Measurements from ENCODE around the gene EAF1.

The EAF1 gene

GRCh38 chr3:15475161-15475560 lies 47.8 kb downstream of the EAF1 start:
- no peak for TF ChIP-seq POLR2AphosphoS5 (IDR thresholded peaks at IDR 0.05; ENCODE audit: low read depth, low read length)
- no peak for TF ChIP-seq SIN3A (IDR thresholded peaks at IDR 0.05; ENCODE audit: borderline replicate concordance, insufficient read depth, low read length)
- TF ChIP-seq, protein P1, sequence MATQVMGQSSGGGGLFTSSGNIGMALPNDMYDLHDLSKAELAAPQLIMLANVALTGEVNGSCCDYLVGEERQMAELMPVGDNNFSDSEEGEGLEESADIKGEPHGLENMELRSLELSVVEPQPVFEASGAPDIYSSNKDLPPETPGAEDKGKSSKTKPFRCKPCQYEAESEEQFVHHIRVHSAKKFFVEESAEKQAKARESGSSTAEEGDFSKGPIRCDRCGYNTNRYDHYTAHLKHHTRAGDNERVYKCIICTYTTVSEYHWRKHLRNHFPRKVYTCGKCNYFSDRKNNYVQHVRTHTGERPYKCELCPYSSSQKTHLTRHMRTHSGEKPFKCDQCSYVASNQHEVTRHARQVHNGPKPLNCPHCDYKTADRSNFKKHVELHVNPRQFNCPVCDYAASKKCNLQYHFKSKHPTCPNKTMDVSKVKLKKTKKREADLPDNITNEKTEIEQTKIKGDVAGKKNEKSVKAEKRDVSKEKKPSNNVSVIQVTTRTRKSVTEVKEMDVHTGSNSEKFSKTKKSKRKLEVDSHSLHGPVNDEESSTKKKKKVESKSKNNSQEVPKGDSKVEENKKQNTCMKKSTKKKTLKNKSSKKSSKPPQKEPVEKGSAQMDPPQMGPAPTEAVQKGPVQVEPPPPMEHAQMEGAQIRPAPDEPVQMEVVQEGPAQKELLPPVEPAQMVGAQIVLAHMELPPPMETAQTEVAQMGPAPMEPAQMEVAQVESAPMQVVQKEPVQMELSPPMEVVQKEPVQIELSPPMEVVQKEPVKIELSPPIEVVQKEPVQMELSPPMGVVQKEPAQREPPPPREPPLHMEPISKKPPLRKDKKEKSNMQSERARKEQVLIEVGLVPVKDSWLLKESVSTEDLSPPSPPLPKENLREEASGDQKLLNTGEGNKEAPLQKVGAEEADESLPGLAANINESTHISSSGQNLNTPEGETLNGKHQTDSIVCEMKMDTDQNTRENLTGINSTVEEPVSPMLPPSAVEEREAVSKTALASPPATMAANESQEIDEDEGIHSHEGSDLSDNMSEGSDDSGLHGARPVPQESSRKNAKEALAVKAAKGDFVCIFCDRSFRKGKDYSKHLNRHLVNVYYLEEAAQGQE (IDR thresholded peaks at IDR 0.05; ENCODE audit: insufficient read depth in 1 of 2, low read depth in 2 of 2, low read length in 2 of 2) = no peak
- no peak for TF ChIP-seq TAF1 (IDR thresholded peaks at IDR 0.05; ENCODE audit: borderline replicate concordance, insufficient read depth, low read length)
- no peak for TF ChIP-seq FOXP2 (optimal IDR thresholded peaks at IDR 0.05; ENCODE audit: borderline replicate concordance, extremely low read depth, extremely low read length, insufficient read depth)

GRCh38 chr3:15476378-15476777 lies 49.0 kb downstream of the EAF1 start:
- TF ChIP-seq, protein P1 (IDR thresholded peaks at IDR 0.05; ENCODE audit: insufficient read depth in 1 of 2, low read depth in 2 of 2, low read length in 2 of 2) = no peak
- TF ChIP-seq SIN3A (IDR thresholded peaks at IDR 0.05; ENCODE audit: borderline replicate concordance, insufficient read depth, low read length) (no peak), POLR2AphosphoS5 (IDR thresholded peaks at IDR 0.05; ENCODE audit: low read depth, low read length) (no peak), FOXP2 (optimal IDR thresholded peaks at IDR 0.05; ENCODE audit: borderline replicate concordance, extremely low read depth, extremely low read length, insufficient read depth) (no peak), TAF1 (IDR thresholded peaks at IDR 0.05; ENCODE audit: borderline replicate concordance, insufficient read depth, low read length) (no peak)

DNA sequence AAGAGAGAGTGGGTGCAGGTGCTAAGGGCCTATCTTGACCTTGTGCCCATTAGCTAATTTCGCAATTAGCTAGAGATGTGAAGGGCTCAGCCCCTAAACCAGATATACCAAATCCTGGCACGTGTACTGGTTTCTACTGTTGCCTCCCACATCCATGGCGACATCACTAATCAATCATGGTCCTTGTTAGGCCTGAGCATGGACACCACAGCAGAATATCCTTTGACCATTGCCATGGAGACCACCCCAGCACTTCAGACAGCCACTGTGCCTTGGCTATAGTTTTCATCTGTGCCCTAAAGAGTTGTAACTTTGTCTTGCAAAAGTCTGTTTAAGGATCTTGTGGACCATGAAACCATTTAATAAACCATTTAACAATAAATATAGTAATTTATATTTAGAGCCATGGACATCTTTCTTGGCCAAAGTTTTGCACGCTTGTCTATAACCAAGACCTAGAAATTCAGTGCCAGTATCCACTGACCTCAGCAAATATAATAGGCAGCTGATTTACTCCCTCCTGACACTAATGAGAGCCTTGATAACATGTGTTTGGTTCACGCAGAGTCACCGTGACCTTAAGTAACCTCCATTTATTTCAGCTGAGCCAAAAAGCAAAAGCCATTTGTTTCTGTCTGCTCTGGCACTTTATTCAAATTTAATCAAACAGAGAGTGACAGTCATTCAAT lies 50.7 kb downstream of the EAF1 start:
- no peak for TF ChIP-seq FOXP2 (optimal IDR thresholded peaks at IDR 0.05; ENCODE audit: borderline replicate concordance, extremely low read depth, extremely low read length, insufficient read depth)
- TF ChIP-seq, protein P1 (IDR thresholded peaks at IDR 0.05; ENCODE audit: insufficient read depth in 1 of 2, low read depth in 2 of 2, low read length in 2 of 2) = no peak
- TF ChIP-seq POLR2AphosphoS5 (IDR thresholded peaks at IDR 0.05; ENCODE audit: low read depth, low read length) = no peak
- no peak for TF ChIP-seq SIN3A (IDR thresholded peaks at IDR 0.05; ENCODE audit: borderline replicate concordance, insufficient read depth, low read length)
- no peak for TF ChIP-seq TAF1 (IDR thresholded peaks at IDR 0.05; ENCODE audit: borderline replicate concordance, insufficient read depth, low read length)

GRCh38 chr3:15478640-15478979 lies 51.2 kb downstream of the EAF1 start:
- TF ChIP-seq SIN3A (IDR thresholded peaks at IDR 0.05; ENCODE audit: borderline replicate concordance, insufficient read depth, low read length) = no peak
- no peak for TF ChIP-seq TAF1 (IDR thresholded peaks at IDR 0.05; ENCODE audit: borderline replicate concordance, insufficient read depth, low read length)
- no peak for TF ChIP-seq FOXP2 (optimal IDR thresholded peaks at IDR 0.05; ENCODE audit: borderline replicate concordance, extremely low read depth, extremely low read length, insufficient read depth)
- TF ChIP-seq, protein P1 (IDR thresholded peaks at IDR 0.05; ENCODE audit: insufficient read depth in 1 of 2, low read depth in 2 of 2, low read length in 2 of 2) = no peak
- TF ChIP-seq POLR2AphosphoS5 (IDR thresholded peaks at IDR 0.05; ENCODE audit: low read depth, low read length) = no peak
